ENCODE data around the gene HOXB7.

HOXB7 gene

DNA sequence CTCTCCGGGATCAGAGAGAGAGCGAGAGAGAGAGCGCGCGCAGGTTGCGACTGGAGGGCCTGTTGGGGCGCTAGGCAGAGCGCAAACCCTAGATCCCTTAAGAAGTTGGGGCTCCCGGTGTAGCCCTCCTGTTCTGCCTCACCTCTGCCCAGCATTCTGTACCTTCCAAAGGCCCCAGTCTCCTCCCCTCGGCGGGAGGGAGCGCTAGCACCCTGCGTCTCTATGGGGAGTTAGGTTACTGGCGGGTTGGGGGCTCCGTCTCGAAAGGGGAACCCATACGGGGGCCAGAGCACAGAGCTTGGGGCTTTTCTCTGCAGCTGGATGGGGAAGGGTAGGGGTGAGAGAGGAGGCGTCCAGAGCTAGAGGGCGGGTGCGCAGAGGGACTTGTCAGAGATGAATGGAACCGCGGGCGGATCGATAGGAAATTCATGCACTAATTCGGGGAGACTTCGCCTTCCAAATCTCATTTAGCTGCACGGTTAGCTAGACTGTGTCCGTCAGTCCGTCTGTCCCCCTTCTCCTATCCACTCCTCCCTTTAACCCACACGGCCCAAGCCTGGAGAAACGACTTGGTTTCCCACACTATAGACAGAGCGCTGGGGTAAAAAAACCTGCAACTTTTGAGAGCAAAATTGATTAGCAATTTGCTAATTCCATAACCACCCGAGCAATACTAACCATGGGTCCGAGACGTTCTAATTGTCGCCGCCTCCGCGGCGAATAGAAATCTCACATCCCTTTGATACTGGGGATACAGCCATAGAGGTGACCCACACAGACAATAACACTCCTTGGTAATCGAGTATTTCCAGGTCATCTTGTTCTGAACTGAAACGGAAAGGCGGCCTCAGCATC is 32.0 kb downstream of the HOXB7 start:
- TF ChIP-seq CTCF (conservative IDR thresholded peaks at IDR 0.05; ENCODE audit: low read depth, low read length): no peak
- H3K4me3 ChIP-seq (ENCODE audit: low read length): no peak overlapping the region
- DNase-seq (ENCODE audit: low read depth): no peak

DNA sequence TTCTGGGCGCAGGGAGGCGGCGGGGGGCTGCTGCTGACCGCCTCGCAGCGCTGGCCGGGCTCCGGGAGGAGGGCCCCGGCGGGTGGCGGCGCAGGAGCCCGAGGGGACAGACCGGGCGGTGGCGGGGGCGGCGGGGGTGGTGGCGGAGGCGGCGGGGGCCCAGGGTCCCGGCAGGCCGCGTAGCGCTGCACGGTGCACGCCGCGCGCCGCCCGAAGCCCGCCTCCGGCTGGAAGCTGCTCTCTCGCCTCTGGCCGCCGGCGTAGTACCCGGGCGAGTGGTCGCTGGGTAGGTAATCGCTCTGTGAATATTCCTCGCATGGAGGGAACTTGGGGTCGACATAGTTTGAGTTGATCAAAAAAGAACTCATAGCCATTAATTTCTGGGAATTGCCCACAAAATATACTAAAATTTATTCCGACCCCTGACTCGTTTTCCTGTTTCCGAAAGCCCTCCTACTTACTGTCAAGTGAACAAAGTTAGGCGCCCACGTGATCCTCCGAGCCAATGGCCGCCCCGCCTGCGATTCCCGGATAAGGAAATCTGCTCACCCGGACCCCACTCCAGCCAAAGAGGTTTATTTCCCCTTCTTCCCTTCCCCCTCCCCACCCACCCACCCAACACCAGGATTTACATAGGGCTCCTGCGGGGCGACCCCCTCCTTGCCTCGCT is 32.7 kb downstream of the HOXB7 start, which contains the start of gene HOXB4:
HOXB4 (minus strand) TSS at position 405 of the 670 bp plus-strand sequence; CDS start at position 374, 31 bp downstream.
- H3K4me3 ChIP-seq (ENCODE audit: low read length): no peak within 1 kb of the TSS
- DNase-seq (ENCODE audit: low read depth): no peak
- TF ChIP-seq CTCF (conservative IDR thresholded peaks at IDR 0.05; ENCODE audit: low read depth, low read length): no peak

- no peak for TF ChIP-seq CTCF (conservative IDR thresholded peaks at IDR 0.05; ENCODE audit: low read depth, low read length)
- no peak for DNase-seq (ENCODE audit: low read depth)
Measured at GRCh38 chr17:48577330-48577945, 33.4 kb downstream of the HOXB7 start.

DNA sequence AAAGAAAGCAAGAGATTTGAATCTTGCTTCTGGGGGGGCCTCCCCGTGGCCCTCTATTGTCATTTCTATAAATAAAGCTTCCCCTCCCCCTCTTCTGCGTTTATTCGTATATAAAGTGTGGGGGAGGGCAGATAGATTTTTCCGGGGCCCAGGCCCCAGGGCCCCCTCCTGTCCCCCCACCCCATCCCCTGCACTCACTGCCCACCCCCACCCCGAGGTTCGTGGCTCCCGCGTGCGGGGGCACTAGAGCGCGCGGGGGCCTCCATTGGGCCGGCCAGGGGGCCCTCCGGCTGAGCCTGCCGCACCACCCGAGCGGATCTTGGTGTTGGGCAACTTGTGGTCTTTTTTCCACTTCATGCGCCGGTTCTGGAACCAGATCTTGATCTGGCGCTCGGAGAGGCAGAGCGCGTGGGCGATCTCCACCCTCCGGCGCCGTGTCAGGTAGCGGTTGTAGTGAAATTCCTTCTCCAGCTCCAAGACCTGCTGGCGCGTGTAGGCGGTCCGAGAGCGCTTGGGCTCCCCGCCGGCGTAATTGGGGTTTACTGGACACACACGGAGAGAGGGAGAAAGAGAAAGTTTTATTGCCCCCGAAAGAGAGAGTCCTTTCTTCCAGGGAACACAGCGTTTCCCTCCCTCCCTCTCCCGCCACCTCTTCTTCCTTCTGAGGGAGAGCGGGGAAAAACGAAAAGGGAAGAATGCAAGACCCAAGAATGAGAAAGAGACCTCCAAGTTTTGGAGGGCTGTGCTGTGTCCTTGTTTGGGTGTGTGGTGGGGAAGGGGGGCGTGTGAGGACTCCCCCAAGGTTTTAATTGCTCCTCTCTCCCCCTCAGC is 34.1 kb downstream of the HOXB7 start:
- DNase-seq (ENCODE audit: low read depth): no peak
- no peak overlapping the region for H3K4me3 ChIP-seq (ENCODE audit: low read length)
- no peak for TF ChIP-seq CTCF (conservative IDR thresholded peaks at IDR 0.05; ENCODE audit: low read depth, low read length)

More at GRCh38 chr17:48577330-48577945, 33.4 kb downstream of the HOXB7 start:
- H3K4me3 ChIP-seq (ENCODE audit: low read length): no peak overlapping the region

DNA sequence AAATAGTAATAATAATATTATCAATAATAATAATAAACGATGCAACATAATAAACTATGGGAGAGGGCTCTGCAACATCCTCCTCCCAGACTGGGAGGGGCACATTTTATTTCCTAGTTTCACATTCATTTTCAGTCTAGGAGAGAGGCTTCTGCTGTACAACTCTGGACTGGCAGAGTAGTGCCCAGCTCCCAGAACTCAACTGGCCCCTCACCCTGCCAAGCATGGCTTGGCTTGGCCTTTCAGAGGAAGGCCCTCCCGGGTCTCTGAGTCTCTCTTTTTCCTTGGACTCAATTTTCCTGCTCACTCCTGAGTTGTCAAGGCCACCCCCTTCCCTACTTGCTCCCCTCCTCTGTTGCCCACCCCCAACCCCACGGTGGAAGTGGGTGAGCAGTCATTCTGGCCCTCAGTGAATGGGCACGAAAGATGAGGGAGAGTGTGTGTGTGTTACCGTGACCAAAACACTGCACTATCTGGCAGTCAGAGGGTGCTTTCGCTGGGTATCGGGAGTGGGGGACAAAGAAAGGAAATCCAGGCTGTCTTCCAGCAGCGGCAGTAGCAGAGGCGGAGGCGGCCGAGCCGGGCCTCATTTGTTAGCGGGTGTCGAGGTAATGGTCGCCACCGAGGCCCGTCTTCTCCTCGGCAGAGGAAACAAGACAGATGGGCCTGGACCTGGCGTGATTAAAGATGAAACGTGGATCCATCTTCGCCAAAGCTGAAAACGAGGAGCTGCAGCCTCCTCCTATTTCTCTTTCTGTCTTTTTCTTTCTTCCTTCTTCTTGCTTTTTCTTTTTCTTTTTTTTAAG is 34.9 kb downstream of the HOXB7 start:
- no peak for DNase-seq (ENCODE audit: low read depth)
- H3K4me3 ChIP-seq (ENCODE audit: low read length): no peak overlapping the region
- no peak for TF ChIP-seq CTCF (conservative IDR thresholded peaks at IDR 0.05; ENCODE audit: low read depth, low read length)

GRCh38 chr17:48575066-48575582 is 35.7 kb downstream of the HOXB7 start:
- no peak for TF ChIP-seq CTCF (conservative IDR thresholded peaks at IDR 0.05; ENCODE audit: low read depth, low read length)
- no peak overlapping the region for H3K4me3 ChIP-seq (ENCODE audit: low read length)

More at GRCh38 chr17:48575066-48575582, 35.7 kb downstream of the HOXB7 start:
- DNase-seq (ENCODE audit: low read depth): no peak

Data from retinal pigment epithelial cell (primary cell).